NB4 (cell line): Measurements from ENCODE around the gene IKBKE.

Experiments used
- MYC ChIP-seq: IDR thresholded peaks from 2 replicates; pipeline ENCODE4 v1.6.1; 2011; ENCODE audit warnings: low read depth, low read length
- POLR2A ChIP-seq: IDR thresholded peaks from 2 replicates; pipeline ENCODE4 v1.6.1; 2011; ENCODE audit warnings: mild to moderate bottlenecking; ENCODE audit not compliant: insufficient read length; ENCODE audit errors: extremely low read depth
- TF ChIP-seq, protein P1 (sequence below): IDR thresholded peaks from one replicate; pipeline ENCODE4 v1.5.1; 2012; ENCODE audit warnings: low read depth, low read length
- TF ChIP-seq, protein P2 (sequence below): IDR thresholded peaks from 2 replicates; pipeline ENCODE4 v1.6.1; 2011; ENCODE audit warnings: low read depth, low read length

- no peak for TF ChIP-seq POLR2A
- TF ChIP-seq, protein P1, sequence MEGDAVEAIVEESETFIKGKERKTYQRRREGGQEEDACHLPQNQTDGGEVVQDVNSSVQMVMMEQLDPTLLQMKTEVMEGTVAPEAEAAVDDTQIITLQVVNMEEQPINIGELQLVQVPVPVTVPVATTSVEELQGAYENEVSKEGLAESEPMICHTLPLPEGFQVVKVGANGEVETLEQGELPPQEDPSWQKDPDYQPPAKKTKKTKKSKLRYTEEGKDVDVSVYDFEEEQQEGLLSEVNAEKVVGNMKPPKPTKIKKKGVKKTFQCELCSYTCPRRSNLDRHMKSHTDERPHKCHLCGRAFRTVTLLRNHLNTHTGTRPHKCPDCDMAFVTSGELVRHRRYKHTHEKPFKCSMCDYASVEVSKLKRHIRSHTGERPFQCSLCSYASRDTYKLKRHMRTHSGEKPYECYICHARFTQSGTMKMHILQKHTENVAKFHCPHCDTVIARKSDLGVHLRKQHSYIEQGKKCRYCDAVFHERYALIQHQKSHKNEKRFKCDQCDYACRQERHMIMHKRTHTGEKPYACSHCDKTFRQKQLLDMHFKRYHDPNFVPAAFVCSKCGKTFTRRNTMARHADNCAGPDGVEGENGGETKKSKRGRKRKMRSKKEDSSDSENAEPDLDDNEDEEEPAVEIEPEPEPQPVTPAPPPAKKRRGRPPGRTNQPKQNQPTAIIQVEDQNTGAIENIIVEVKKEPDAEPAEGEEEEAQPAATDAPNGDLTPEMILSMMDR = no peak
- no peak for TF ChIP-seq MYC
- TF ChIP-seq, protein P2, sequence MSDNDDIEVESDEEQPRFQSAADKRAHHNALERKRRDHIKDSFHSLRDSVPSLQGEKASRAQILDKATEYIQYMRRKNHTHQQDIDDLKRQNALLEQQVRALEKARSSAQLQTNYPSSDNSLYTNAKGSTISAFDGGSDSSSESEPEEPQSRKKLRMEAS = no peak
Observed at GRCh38 chr1:206545351-206545750, 75.1 kb downstream of the IKBKE start.
